ENCODE measurements around the gene SBF1. TPM values are rescaled to one million over a fixed set of nuclear protein-coding genes. Genes with fewer than 3 reads are reported as not detected.

The SBF1 gene
- total RNA-seq, 1 donor from 2014 or later, result 74.3 TPM

GRCh38 chr22:50506611-50507420 lies 32.0 kb upstream of the SBF1 start:
- no peak for DNase-seq (ENCODE audit: low spot score)

GRCh38 chr22:50505776-50506610 lies 31.2 kb upstream of the SBF1 start:
- DNase-seq (ENCODE audit: low spot score), result no peak

- DNase-seq (ENCODE audit: low spot score), result no peak
Observed at GRCh38 chr22:50505276-50505775, 30.5 kb upstream of the SBF1 start.

GRCh38 chr22:50504369-50505211 lies 29.8 kb upstream of the SBF1 start:
- no peak for DNase-seq (ENCODE audit: low spot score)

- DNase-seq (ENCODE audit: low spot score), result no peak
Observed at GRCh38 chr22:50503475-50504145, 28.8 kb upstream of the SBF1 start.

GRCh38 chr22:50502628-50503474 lies 28.0 kb upstream of the SBF1 start:
- DNase-seq (ENCODE audit: low spot score), result no peak

- no peak for DNase-seq (ENCODE audit: low spot score)
Observed at GRCh38 chr22:50502096-50502495, 27.3 kb upstream of the SBF1 start.

- no peak for DNase-seq (ENCODE audit: low spot score)
Observed at GRCh38 chr22:50500452-50500851, 25.6 kb upstream of the SBF1 start.

- DNase-seq (ENCODE audit: low spot score), result no peak
Observed at GRCh38 chr22:50498322-50498890, 23.6 kb upstream of the SBF1 start.

GRCh38 chr22:50497093-50497492 lies 22.3 kb upstream of the SBF1 start:
- no peak for DNase-seq (ENCODE audit: low spot score)

- DNase-seq (ENCODE audit: low spot score), result no peak
Observed at GRCh38 chr22:50490531-50491308, 15.9 kb upstream of the SBF1 start.

GRCh38 chr22:50489363-50490243 lies 14.8 kb upstream of the SBF1 start:
- DNase-seq (ENCODE audit: low spot score), result no peak

- DNase-seq (ENCODE audit: low spot score), result no peak
Observed at GRCh38 chr22:50488886-50489285, 14.1 kb upstream of the SBF1 start.

- no peak for DNase-seq (ENCODE audit: low spot score)
Observed at GRCh38 chr22:50488006-50488677, 13.3 kb upstream of the SBF1 start.

GRCh38 chr22:50487290-50488005 lies 12.6 kb upstream of the SBF1 start:
- no peak for DNase-seq (ENCODE audit: low spot score)

- no peak for DNase-seq (ENCODE audit: low spot score)
Observed at GRCh38 chr22:50486561-50487289, 11.9 kb upstream of the SBF1 start, which contains the start of gene MIOX. Gene MIOX (plus strand): TSS chr22:50486859. CDS start chr22:50486898, 39 bp downstream.
